ENCODE measurements around the gene SYNPR.

Gene SYNPR

DNA sequence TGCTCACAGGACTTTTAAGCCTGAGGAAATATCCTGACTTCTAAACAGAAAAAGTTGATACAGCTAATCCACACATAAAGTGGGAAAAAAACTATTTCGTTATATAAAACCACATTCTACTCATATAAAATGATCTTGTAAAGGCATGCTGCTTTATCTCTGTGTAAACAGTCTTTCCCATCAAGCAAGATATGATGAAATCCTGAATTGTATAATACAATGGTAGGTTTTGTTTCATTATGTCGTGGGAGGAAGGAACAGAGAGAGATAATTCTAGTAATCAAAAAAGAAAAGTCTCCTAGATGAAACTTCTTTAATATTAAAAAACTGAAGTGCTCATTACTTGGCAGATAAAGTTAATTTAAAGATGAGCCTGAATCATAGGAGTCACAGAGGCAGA, 281.8 kb downstream of the SYNPR start:
- DNase-seq, result no peak

GRCh38 chr3:63561879-63562278, 283.8 kb downstream of the SYNPR start:
- DNase-seq, result no peak

GRCh38 chr3:63562323-63562722, 284.2 kb downstream of the SYNPR start:
- DNase-seq, result no peak

DNA sequence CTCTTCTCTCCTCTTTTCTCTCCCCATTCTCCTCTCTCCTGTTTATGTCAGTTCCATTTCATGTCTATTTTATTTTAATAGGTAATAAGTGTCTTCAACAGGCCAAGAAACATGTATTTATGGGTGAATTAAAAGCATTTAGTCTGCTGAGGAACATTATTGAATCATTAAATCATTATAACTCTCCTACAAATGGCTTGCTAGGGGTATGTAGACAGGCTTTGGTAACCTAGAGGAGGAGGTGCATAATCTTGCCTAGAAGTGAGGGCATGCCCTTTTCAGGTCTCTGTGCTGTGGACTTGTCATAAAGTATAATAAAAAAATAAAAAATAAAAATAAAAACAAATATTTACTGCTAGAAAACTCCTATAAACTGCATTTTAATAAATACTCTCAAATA, 285.5 kb downstream of the SYNPR start:
- no peak for DNase-seq

DNA sequence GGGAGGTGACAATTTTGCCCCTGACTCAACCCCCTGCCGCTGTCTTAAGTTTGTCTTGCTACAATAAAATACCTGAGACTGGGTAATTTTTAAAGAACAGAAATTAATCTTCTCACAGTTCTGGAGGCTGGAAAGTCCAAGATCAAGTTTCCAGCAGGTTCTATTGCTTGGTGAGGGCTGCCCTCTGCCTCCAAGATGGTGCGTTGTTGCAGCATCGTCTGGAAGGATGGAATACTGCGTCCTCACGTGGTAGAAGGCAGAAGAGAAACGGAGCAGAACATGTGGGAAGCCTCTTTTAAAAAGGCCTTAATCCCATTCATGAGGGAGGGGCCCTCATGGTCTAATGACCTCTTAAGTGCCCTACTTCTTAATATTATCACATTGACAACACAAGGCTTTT, 287.1 kb downstream of the SYNPR start:
- no peak for DNase-seq

DNA sequence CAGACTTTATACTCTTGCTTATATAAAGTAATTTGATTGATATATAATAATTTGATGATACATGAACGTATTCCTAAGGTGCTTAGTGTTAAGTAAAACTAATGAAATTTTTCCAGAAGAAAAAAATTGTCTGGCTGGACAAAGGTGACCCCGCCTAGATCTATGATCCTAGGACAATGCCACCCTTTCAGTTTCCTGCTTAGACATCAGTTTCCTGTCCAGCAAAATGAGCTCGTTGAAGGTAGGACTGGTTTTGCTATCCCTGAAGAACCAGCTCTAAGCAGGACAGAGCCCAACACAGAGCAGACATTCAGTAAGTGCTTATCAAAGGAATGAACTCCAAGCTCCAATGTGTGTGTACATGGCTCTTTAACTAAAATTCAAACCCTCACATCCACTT, 293.6 kb downstream of the SYNPR start:
- no peak for DNase-seq

GRCh38 chr3:63576846-63577245, 298.7 kb downstream of the SYNPR start:
- no peak for DNase-seq

DNA sequence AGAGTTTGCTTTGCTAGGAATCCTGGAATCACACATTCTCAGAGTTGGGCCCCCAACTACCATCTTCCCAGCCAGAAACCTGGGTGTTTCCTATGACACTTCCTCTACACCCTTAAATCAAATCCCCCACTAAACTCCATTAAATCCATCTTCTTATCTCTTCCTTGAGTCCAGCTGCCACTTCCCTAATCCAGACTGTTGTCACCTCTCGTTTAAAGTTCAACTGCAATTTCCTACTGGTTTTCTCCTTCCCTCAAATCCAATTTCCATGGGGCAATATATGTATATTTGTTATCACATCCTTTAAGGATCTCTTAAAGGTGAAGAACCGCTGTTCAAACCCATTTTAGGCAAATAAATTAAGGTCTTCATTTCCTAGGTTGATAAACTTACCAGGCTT, 300.8 kb downstream of the SYNPR start:
- no peak for DNase-seq

GRCh38 chr3:63580151-63580550, 302.0 kb downstream of the SYNPR start:
- no peak for DNase-seq

DNA sequence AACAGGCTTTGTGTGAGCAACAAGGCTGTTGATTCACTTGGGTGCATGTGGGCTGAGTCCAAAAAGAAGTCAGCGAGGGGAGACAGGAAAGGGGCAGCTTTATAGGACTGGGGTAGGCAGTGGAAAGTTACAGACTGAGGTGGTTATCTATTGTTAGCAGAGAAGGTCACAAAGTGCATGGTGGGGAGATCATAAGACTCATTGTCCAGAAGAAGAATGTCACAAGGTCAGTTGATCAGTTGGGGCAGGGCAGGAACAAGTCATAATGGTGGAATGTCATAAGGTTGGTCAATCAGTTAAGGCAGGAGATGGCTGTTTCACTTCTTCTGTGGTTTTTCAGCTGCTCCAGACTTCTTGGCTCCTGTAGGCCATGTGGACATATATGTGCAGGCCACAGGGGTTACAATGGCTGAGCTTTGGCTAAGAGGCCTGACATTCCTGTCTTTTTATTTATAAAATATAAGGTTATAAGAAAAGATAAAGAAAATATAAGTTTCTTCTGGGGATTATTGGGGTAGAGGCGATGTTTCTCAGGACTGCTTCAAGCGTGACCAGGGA, 304.9 kb downstream of the SYNPR start:
- no peak for DNase-seq

GRCh38 chr3:63584681-63585080, 306.6 kb downstream of the SYNPR start:
- DNase-seq, result no peak

GRCh38 chr3:63585927-63586326, 307.8 kb downstream of the SYNPR start:
- DNase-seq, result no peak

DNA sequence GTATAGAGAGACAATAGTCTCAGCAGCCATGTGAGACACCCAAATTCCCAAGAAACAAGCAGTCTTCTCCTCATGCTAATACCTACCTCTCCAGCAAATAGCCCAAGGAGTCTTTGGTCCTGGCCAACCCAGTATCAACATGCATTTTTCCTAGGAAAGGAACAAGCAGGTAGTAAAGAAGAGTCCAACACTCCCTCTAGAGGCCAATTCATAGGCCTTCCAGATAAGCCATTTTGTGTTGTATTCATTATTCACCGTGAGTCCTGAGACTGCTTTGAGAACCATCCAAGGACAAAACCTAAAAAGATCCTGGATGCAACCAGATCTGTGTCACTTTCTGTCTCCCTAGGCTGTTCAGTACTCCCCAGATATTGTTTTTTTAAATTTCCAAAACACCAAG, 310.8 kb downstream of the SYNPR start:
- no peak for DNase-seq

DNA sequence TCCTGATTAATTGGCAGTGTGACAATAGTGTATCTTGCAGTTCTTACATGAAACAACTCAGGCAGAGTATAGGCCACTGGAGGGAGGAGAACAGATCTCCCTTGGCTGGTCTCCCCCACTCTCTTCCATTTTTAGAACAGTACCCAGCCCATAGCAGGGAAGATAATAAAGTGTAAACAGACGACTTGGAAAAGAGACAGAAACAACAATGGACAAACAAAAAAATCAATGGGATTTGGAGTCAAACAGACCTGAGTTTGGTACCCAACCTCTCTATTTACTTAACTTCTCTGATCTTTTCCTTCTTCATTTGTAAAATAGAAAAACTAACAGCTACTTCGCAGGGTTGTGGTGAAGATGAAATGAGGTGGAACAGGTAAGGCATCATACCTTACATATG, 315.7 kb downstream of the SYNPR start:
- DNase-seq, result no peak

GRCh38 chr3:63595221-63595620, 317.1 kb downstream of the SYNPR start:
- DNase-seq, result peak; percentile 4

GRCh38 chr3:63597019-63597418, 318.9 kb downstream of the SYNPR start:
- no peak for DNase-seq

DNA sequence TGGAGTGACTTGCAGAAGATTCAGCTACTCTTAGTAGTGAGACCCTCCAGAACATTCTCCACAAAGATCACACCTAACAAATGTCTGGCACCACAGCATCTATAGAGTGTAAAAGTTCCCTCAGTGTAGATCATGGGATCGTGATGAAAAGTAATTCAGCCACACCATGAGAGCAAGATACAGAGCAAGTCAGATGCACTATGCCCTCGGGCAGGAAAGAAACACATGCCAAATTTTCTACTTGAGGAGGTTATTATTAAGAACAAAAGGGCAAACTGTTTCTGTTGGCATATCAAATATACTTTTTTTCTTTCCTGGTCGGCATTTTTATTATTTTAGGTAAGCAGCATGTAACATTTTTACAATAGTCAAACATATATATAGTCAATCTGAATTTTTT, 329.6 kb downstream of the SYNPR start:
- no peak for DNase-seq

DNA sequence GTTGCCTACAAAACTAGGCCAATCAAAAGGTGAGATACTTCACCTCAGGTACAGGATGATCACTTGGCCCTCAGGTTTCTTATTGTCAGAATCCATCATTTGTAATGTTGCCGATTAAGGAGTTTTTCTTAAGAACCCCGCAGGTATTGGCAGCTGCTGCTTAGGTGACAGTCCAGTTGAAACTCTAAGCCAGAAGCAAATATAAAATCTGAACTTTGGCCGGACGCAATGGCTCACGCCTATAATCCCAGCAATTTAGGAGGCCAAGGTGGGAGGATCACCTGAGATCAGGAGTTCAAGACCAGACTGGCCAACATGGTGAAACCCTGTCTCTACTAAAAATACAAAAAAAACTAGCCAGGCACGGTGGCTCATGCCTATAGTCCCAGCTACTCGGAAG, 331.3 kb downstream of the SYNPR start:
- DNase-seq, result no peak

DNA sequence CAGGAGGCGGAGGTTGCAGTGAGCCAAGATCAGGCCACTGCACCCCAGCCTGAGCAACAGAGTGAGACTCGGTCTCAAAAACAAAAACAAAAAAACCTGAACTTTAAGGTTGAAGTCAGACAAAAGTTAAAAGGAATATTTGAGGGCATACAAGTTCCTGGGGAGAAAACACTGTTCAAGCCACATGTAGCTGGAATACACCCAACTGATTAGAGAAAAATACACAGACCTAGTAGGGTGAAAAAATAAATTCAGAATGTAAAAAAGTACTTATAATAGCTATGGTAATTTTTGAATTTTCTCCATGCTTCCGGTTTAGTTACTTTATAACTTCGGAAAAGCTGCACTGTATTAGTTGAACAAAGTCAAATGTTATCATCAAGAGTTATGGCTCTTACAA, 331.7 kb downstream of the SYNPR start:
- no peak for DNase-seq

- no peak for DNase-seq
Observed at GRCh38 chr3:63611382-63611781, 333.3 kb downstream of the SYNPR start.

GRCh38 chr3:63613561-63613960, 335.5 kb downstream of the SYNPR start:
- DNase-seq, result no peak

DNA sequence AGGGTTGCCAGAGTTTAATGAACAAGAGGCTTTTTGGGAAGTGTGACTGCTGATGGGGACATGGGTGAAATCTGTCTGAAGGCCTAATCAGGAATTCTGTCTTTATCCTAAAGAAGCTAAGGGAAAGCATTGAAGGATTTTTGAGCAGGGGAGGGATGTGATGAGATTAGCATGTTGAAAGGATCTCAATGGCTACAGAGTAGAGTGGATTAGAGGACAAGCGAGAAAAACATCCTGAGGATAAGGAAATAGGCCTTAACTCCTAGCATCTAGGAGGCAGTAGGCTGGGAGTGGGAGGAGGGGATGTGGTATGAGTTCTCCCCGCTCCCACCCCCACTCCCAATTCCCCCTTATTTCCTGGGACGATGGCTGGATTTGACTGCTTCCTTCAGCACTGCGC, 339.3 kb downstream of the SYNPR start:
- no peak for DNase-seq

GRCh38 chr3:63624941-63625560, 346.9 kb downstream of the SYNPR start:
- DNase-seq, result no peak

GRCh38 chr3:63631670-63632069, 353.6 kb downstream of the SYNPR start:
- no peak for DNase-seq

DNA sequence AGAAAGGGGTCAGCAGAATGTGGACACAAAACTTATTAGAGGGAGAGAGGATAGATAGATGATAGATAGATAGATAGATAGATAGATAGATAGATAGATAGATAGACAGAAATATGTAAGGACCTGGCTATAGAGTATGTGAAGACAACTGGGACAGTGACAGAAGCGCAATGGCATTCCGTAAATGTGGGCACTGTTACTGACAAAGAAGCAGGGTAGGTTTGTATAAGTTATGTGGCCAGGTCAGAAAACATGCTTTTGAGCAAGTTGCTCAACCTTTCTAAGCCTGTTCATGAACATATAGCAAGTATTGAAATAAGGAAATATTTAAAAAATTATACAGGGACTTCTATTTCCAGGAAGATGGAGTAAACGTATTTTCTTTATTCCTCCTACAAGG, 357.1 kb downstream of the SYNPR start:
- no peak for DNase-seq
